Mucosa of descending colon (tissue), 3 donors: ENCODE data around the gene ESR2. TPM values are rescaled to one million over a fixed set of nuclear protein-coding genes. Genes with fewer than 3 reads are reported as not detected.
A peak's percentile ranks its signal among the peaks of the same experiment; 100 is the strongest.

Experiments
- ATAC-seq: fragments of 200-7000 bp; cut with Tn5 transposase; one replicate; pipeline ENCODE4 v1.9.1; 2020; ENCODE audit warnings: mild to moderate bottlenecking, moderate library complexity
- DNase-seq, 3 donors: peaks; one replicate each; pipeline ENCODE4 v3.0.0-alpha.2; 2020
- H3K36me3 ChIP-seq: fragments of 200-600 bp; one replicate; pipeline ENCODE4 v1.8.0; 2021; ENCODE audit warnings: low read depth, mild to moderate bottlenecking
- H3K4me1 ChIP-seq: fragments of 200-600 bp; one replicate; pipeline ENCODE4 v1.8.0; 2021; ENCODE audit warnings: low read depth, mild to moderate bottlenecking
- H3K4me3 ChIP-seq: fragments of 200-600 bp; one replicate; pipeline ENCODE4 v1.8.0; 2021; ENCODE audit warnings: mild to moderate bottlenecking
- H3K9me3 ChIP-seq: fragments of 200-600 bp; one replicate; pipeline ENCODE4 v1.8.0; 2021; ENCODE audit warnings: mild to moderate bottlenecking
- intact Hi-C, 2 donors: fragments of 100-400 bp; cut with DNase I in 1 of 2; cut with micrococcal nuclease in 1 of 2; formaldehyde crosslinking; loops; one replicate each; pipeline versions ENCODE4 v1.11.0 to v1.11.1; 2022; cut with DNase I, micrococcal nuclease
- total RNA-seq, 3 donors: library from RNA; stranded (reverse); fragmentation: NEBNext Ultra II Directional in 2 of 3; extraction: Animal tissue kit (Norgen Biotek cat#: 25700) in 2 of 3; gene quantifications; one replicate each; pipeline versions ENCODE4 v1.2.1 to v1.2.4, GENCODE V29; 2021 to 2023
- TF ChIP-seq, protein P1 (sequence below): fragments of 200-600 bp; IDR thresholded peaks from one replicate; pipeline ENCODE4 v1.8.0; 2022; ENCODE audit warnings: antibody characterized with exemption, mild to moderate bottlenecking
- donor health status: DM: no; HTN: no; CAD: no; lungs with moderate emphysema.
- donor health status: DM: no; HTN: no; CAD: no.
- donor health status: DM: no; HTN: yes; CAD: no.

ESR2 gene
- total RNA-seq, 3 donors from 2014 or later = 0.32 to 0.60 (median 0.41) TPM

DNA sequence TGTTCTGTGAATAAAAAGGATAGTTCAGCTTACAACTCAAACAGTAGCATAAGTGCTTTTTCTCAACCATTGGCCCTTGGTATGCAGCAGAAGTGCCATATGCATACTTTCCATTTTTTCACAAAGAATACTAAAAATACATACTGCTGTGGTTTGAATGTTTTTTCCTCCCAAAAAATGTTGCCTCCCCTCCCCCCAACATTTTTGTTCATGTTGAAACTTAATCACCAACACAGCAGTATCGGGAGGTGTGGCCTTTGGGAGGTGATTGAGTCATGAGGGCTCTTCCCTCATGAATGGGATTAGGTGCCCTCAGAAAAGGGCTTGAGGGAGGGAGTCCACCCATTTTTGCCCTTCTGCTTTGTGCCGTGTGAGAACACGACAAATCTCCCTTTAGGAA is 198.6 kb downstream of the ESR2 start:
- H3K9me3 ChIP-seq = no peaks in the 10 kb centered on the region
- intact Hi-C loops = no loop called here
- ATAC-seq (no peak), DNase-seq (no peak)
- H3K4me1 ChIP-seq = peaks cover 13% of the 10 kb centered on the region
- H3K36me3 ChIP-seq = no peaks in the 10 kb centered on the region
- TF ChIP-seq, protein P1, sequence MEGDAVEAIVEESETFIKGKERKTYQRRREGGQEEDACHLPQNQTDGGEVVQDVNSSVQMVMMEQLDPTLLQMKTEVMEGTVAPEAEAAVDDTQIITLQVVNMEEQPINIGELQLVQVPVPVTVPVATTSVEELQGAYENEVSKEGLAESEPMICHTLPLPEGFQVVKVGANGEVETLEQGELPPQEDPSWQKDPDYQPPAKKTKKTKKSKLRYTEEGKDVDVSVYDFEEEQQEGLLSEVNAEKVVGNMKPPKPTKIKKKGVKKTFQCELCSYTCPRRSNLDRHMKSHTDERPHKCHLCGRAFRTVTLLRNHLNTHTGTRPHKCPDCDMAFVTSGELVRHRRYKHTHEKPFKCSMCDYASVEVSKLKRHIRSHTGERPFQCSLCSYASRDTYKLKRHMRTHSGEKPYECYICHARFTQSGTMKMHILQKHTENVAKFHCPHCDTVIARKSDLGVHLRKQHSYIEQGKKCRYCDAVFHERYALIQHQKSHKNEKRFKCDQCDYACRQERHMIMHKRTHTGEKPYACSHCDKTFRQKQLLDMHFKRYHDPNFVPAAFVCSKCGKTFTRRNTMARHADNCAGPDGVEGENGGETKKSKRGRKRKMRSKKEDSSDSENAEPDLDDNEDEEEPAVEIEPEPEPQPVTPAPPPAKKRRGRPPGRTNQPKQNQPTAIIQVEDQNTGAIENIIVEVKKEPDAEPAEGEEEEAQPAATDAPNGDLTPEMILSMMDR = no peak
- no peak overlapping the region for H3K4me3 ChIP-seq

DNA sequence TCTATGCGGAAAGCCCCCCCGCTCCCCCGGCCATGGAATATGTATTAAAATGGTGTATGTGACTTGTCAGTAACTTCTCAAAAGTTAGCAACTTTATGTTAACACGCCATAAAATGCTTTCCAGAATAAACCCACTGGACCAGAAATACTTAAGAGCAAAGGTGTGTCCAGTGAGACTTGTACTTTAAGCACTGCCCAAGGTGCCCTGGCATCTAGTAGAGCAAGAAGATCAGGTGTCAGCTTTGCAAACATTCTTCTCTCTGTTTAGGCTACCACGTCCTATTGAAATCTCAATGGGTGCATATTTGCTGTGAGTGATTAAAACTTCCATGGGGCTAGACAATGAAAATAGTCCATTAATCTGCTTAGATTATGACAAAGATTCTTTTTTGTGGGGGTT is 201.2 kb downstream of the ESR2 start:
- no peak overlapping the region for H3K4me3 ChIP-seq
- DNase-seq (peak in 1 of 3 donors; percentile 48), ATAC-seq (peak; percentile 76)
- peaks cover 10% of the 10 kb centered on the region for H3K4me1 ChIP-seq
- H3K9me3 ChIP-seq = no peaks in the 10 kb centered on the region
- intact Hi-C loops = no loop called here
- TF ChIP-seq, protein P1 = no peak
- H3K36me3 ChIP-seq = no peaks in the 10 kb centered on the region

DNA sequence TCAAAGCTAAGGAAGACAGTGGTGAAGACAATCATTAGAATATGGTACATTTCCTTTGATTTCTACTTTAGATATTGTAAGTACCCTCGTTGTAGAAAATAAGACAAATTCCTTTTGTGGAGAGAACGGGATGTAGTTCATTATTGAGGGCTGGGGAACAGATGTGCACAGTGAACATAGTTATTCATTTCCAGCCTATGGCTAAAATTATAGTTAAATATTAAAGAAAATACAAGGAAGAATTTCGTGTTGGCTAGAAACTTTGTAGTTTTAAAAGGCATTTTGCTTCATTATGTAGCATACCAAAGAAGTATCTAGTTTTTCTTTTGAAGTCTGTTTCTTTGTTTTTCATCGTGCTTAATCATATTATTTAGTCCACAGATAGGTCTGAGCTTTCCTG is 201.8 kb downstream of the ESR2 start:
- ATAC-seq = peak; percentile 77
- no peak overlapping the region for H3K4me3 ChIP-seq
- no peaks in the 10 kb centered on the region for H3K36me3 ChIP-seq

DNA sequence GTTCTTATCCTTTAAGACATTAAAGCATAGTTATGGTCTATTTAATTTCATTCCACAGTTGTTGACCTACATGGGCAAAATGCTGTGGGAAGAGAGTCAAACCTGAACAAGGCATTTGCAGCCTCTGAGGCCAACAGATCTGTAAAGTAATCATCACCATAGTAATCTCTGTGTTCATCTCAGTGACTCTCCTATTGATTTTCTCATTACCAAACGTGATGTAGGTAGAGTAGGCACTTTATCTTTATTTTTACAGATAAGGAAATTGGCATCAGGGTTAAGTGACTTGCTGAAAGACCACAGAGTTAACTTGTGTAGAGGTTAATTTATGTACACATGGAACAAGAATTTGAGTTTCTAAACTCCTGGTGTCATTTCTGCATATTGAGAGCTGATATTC is 203.0 kb downstream of the ESR2 start:
- no peaks in the 10 kb centered on the region for H3K36me3 ChIP-seq
- no peaks in the 10 kb centered on the region for H3K9me3 ChIP-seq
- TF ChIP-seq, protein P1 = no peak
- DNase-seq (no peak), ATAC-seq (peak; percentile 19)
- no peak overlapping the region for H3K4me3 ChIP-seq
- intact Hi-C loops = no loop called here
- no peaks in the 10 kb centered on the region for H3K4me1 ChIP-seq

More for the DNA sequence above, 201.8 kb downstream of the ESR2 start:
- no peak for DNase-seq
- TF ChIP-seq, protein P1 = no peak
- no peaks in the 10 kb centered on the region for H3K9me3 ChIP-seq
- intact Hi-C loops = no loop called here
- H3K4me1 ChIP-seq = peaks cover 4% of the 10 kb centered on the region

DNA sequence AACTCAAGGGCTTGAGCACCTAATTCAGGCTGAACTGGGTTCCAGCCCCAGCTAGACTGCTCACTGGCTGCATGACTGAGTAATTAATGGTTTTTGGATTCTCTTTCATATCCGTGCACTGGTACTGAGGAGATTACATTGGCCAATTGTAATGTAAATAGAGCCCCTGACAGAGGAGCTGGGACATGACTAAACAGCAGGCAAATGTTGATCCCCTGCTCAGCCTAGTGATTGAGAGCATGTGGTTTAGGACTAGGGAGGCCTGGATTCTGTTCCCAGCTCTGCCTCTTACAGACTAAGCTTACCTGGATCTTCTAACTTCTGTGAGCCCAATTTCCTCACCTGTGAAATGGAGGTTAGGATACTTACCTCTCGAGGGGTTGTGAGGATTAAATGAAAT is 204.3 kb downstream of the ESR2 start:
- no peak for ATAC-seq
- intact Hi-C loops = no loop called here
- TF ChIP-seq, protein P1 = no peak
- no peaks in the 10 kb centered on the region for H3K4me1 ChIP-seq
- H3K9me3 ChIP-seq = no peaks in the 10 kb centered on the region
- H3K36me3 ChIP-seq = no peaks in the 10 kb centered on the region
- no peak overlapping the region for H3K4me3 ChIP-seq
- no peak for DNase-seq

DNA sequence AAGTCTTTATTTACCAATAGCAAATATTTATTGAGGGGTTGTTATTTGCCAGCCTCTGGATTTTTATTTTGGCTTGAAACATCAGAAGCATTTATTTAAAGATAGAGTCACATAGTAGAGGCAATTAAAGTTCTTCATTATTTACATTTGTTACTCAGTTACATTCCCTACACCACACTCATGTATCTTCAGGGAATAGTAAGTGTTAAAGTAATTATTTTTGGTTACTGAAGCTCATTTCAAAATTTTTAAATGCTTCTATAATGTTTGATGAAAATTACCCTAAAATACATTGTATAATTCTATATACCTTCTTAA is 205.6 kb downstream of the ESR2 start:
- DNase-seq = no peak
- no peak overlapping the region for H3K4me3 ChIP-seq
- no peaks in the 10 kb centered on the region for H3K9me3 ChIP-seq
- no peaks in the 10 kb centered on the region for H3K4me1 ChIP-seq
- no peak for ATAC-seq
- TF ChIP-seq, protein P1 = no peak
- intact Hi-C loops = no loop called here
- H3K36me3 ChIP-seq = no peaks in the 10 kb centered on the region
